Left lung (tissue), 10 donors: ENCODE data around the gene WDR18. TPM values are rescaled to one million over a fixed set of nuclear protein-coding genes. Genes with fewer than 3 reads are reported as not detected.

Source experiments
- ATAC-seq: fragments of 200-7000 bp; cut with Tn5 transposase; one replicate; pipeline ENCODE4 v1.9.1; 2020; ENCODE audit warnings: moderate library complexity
- DNase-seq, 4 donors: peaks; one replicate each; pipeline ENCODE4 v3.0.0-alpha.2; 2013 to 2020
- H3K27ac ChIP-seq, 2 donors: fragments of 200-600 bp; sonication (generic) in 1 of 2; one replicate each; pipeline versions ENCODE4 v1.5.0 to v1.8.0; 2020 to 2021
- H3K27me3 ChIP-seq, 2 donors: fragments of 200-600 bp; sonication (generic) in 1 of 2; one replicate each; pipeline versions ENCODE4 v1.5.0 to v1.8.0; 2020 to 2021
- H3K36me3 ChIP-seq, 2 donors: fragments of 200-600 bp; sonication (generic) in 1 of 2; one replicate each; pipeline versions ENCODE4 v1.5.0 to v1.8.0; 2020 to 2021
- H3K4me1 ChIP-seq, 2 donors: fragments of 200-600 bp; one replicate each; pipeline ENCODE4 v1.8.0; 2021
- H3K4me3 ChIP-seq, 2 donors: fragments of 200-600 bp; sonication (generic) in 1 of 2; one replicate each; pipeline versions ENCODE4 v1.5.0 to v1.8.0; 2020 to 2021; ENCODE audit warnings: mild to moderate bottlenecking in 1 of 2
- H3K9me3 ChIP-seq, 2 donors: fragments of 200-600 bp; sonication (generic) in 1 of 2; one replicate each; pipeline versions ENCODE4 v1.5.0 to v1.8.0; 2020 to 2021
- intact Hi-C, 2 donors: fragments of 100-400 bp; cut with DNase I; formaldehyde crosslinking; loops; one replicate each; pipeline versions ENCODE4 v1.11.2 to v1.14.2; 2022
- polyA plus RNA-seq, 6 donors: library from polyadenylated mRNA; unstranded; fragments of 120-200 nt; gene quantifications; one replicate each; pipeline ENCODE4 v1.2.1, GENCODE V29; 2013; ENCODE audit not compliant: insufficient read length in 6 of 6
- total RNA-seq, 2 donors: library from RNA; stranded (reverse); fragmentation: NEBNext Ultra II Directional; extraction: Animal tissue kit (Norgen Biotek cat#: 25700); gene quantifications; one replicate each; pipeline ENCODE4 v1.2.1, GENCODE V29; 2021
- TF ChIP-seq, protein P1 (sequence below), 2 donors: fragments of 200-600 bp; sonication (generic) in 1 of 2; IDR thresholded peaks; one replicate each; pipeline versions ENCODE4 v1.5.0 to v1.8.0; 2021; ENCODE audit warnings: antibody characterized with exemption in 2 of 2
- donor health status: DM: no; HTN: yes; CAD: no.
- donor health status: DM: no; HTN: no; CAD: no.

WDR18 gene
- total and polyA plus RNA-seq, 8 donors: 26.6 to 40.7 (median 35.4) TPM

DNA sequence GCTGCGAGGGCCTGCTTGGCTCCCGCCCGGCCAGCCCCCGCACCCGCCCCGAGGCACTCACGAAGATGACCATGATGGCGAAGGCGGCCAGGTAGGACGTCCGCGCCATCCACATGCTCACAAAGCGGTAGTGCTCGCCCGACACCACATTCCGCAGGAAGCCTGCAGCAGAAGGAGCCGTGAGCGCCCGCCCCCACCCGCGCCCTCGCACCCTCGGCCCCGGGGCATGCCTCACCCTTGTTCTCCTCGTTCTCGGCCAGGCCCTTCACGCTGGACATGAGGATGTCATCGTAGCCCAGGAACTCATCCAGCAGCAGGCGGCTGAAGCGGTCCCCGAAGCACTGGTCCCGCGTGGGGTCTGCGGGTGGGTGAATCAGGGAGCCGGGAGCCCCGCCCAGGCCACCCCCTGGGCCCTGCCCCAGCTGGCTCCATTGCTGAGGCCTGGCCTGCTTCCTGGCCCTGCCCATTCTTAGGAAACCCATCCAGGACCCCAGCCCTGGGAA lies 27.7 kb downstream of the WDR18 start:
- Histone ChIP-seq H3K9me3 (no peaks in the 10 kb centered on the region), H3K27ac (no peak overlapping the region), H3K4me3 (no peak overlapping the region), H3K27me3 (no peaks in the 10 kb centered on the region), H3K36me3 (peaks cover 0 to 90% of the 10 kb centered on the region in 2 donors), H3K4me1 (peaks cover 17 to 18% of the 10 kb centered on the region in 2 donors)
- ATAC-seq (no peak), DNase-seq (peak in 1 of 4 donors; percentile 66)
- intact Hi-C loops: no loop called here
- TF ChIP-seq, protein P1, sequence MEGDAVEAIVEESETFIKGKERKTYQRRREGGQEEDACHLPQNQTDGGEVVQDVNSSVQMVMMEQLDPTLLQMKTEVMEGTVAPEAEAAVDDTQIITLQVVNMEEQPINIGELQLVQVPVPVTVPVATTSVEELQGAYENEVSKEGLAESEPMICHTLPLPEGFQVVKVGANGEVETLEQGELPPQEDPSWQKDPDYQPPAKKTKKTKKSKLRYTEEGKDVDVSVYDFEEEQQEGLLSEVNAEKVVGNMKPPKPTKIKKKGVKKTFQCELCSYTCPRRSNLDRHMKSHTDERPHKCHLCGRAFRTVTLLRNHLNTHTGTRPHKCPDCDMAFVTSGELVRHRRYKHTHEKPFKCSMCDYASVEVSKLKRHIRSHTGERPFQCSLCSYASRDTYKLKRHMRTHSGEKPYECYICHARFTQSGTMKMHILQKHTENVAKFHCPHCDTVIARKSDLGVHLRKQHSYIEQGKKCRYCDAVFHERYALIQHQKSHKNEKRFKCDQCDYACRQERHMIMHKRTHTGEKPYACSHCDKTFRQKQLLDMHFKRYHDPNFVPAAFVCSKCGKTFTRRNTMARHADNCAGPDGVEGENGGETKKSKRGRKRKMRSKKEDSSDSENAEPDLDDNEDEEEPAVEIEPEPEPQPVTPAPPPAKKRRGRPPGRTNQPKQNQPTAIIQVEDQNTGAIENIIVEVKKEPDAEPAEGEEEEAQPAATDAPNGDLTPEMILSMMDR (IDR thresholded peaks at IDR 0.05): no peak

DNA sequence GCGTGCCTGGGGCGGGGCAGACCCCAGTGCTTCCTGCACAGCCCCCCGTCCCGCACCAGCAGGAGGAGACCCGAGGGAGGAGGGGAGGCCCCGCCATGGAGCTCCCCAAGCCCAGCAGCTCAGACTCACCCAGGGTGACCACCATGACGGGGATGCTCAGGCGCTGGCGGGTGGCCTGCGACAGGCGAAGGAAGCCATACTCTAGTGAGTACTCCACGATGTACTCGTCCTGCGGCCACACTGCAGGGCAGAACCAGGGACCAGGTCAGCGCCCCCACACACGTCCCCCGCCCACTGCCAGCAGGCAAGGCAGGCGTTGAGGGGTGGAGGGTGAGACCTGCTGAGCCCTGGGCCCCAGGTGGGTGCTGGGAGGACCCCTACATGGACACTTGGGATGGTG lies 28.2 kb downstream of the WDR18 start:
- Histone ChIP-seq H3K9me3 (no peaks in the 10 kb centered on the region), H3K4me1 (peaks cover 22% of the 10 kb centered on the region in 2 donors), H3K27me3 (no peaks in the 10 kb centered on the region), H3K27ac (no peak overlapping the region), H3K36me3 (peaks cover 0 to 86% of the 10 kb centered on the region in 2 donors), H3K4me3 (no peak overlapping the region)
- ATAC-seq (no peak), DNase-seq (peak in 1 of 4 donors; percentile 65)
- intact Hi-C loops: no loop called here
- TF ChIP-seq, protein P1 (IDR thresholded peaks at IDR 0.05): no peak

DNA sequence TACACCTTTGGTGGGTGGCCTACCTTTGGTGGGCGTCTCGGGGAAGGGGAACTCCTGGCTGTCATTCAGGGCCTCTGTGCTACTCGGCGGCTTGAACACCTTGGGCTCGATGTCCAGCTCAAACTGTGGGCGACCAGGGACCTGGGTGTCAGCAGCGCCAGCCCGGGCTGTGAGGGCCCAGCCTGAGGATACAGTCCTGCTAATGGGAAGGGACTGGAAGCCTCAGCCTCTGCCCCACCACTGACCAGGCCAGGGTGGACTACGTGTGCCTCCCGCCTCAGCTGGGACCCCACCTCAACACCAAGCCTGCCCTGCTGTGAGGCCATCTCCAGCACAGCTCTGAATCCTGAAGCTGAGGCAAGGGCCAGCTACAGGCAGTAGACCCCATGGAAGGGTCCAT lies 29.1 kb downstream of the WDR18 start:
- H3K36me3 ChIP-seq: peaks cover 0 to 80% of the 10 kb centered on the region in 2 donors
- H3K27me3 ChIP-seq: no peaks in the 10 kb centered on the region
- no peak overlapping the region for H3K4me3 ChIP-seq
- intact Hi-C loops: no loop called here
- H3K9me3 ChIP-seq: no peaks in the 10 kb centered on the region
- TF ChIP-seq, protein P1 (IDR thresholded peaks at IDR 0.05): no peak
- H3K4me1 ChIP-seq: peaks cover 30 to 31% of the 10 kb centered on the region in 2 donors
- DNase-seq (no peak), ATAC-seq (no peak)
- no peak overlapping the region for H3K27ac ChIP-seq

DNA sequence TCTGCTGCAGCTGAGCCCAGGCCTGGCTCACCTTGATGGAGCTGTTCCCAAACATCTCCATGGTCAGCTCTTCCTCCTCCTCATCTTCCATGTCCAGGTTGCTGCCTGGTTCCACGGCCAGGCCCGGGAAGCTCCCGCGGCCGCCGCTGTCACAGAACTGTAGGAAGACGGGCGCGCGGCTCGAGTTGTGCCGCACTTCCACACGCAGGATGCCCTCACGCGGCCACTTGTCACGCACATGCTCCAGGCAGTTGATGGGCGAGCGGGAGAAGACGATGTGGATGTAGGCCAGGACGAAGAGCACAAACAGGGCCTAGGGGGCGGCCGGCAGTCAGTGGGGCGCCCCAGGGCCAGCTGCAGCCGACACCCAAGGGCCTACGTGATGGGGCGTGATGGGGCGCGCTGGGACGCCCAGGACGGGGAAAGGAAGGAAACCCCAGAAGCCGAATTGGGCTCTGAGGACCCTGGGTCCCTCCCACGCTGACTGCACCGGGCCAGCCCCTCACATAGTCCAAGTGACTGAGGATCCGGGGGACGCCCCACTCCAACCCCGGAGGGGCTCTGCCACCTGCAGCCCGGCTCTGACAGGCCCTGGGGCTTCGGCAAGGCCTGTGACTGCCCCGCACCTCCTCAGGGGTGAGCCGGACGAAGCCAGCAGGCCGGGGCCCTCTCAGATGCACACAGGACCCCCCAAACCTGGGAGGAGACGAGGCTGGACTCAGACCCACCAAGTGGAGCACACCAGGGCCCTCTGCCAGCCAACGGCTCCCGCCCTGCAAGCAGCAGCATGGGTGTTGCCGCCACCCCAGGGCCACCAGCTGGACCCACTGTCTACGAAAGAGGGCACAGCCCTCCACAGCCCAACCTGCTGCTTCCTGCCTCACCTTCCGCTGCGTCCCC lies 30.3 kb downstream of the WDR18 start:
- TF ChIP-seq, protein P1 (IDR thresholded peaks at IDR 0.05): no peak
- Histone ChIP-seq H3K4me3 (no peak overlapping the region), H3K9me3 (no peaks in the 10 kb centered on the region), H3K27me3 (no peaks in the 10 kb centered on the region), H3K4me1 (peaks cover 38 to 43% of the 10 kb centered on the region in 2 donors), H3K36me3 (peaks cover 0 to 72% of the 10 kb centered on the region in 2 donors), H3K27ac (no peak overlapping the region)
- intact Hi-C loops: no loop called here
- peak in 1 of 4 donors; percentile 74 for DNase-seq
- ATAC-seq: no peak

DNA sequence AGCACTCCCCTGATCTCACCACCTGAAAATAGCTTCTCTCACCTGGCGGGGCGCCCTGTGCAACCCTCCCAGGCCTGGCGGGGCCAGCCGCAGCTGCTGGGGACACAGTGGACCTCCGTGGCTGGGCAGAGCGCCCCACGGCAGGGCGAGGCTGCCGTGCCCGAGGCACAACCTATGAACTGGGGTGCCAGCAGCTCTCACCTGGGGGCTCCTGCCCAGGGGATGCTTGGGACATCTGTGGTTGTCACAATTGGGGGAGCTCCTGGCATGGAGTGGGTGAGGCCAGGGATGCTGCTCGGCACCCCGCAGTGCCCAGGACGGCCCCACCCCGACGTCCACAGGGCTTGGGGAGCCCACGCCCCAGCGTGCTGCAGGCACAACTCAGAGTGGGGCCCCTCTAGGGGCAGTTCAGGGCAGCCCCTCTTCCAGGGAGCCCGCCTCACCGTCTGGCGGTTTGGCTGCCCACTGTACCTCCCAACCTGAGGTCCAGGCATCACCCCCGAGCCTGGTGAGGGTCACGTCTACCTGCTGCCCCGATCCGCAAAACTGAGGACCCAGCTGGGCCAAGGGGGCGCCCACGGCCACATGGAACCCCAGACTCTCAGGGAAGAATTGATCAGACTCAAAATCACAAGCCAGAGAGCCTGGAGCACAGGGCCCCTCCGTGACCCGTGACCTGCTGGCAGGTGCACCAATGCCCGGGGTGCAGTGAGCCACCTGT lies 31.1 kb downstream of the WDR18 start:
- peaks cover 43 to 51% of the 10 kb centered on the region in 2 donors for H3K4me1 ChIP-seq
- H3K27me3 ChIP-seq: no peaks in the 10 kb centered on the region
- DNase-seq: peak in 1 of 4 donors; percentile 62
- H3K4me3 ChIP-seq: no peak overlapping the region
- ATAC-seq: no peak
- intact Hi-C loops: no loop called here
- H3K36me3 ChIP-seq: peaks cover 0 to 64% of the 10 kb centered on the region in 2 donors
- no peaks in the 10 kb centered on the region for H3K9me3 ChIP-seq
- no peak overlapping the region for H3K27ac ChIP-seq
- TF ChIP-seq, protein P1 (IDR thresholded peaks at IDR 0.05): no peak
